Ureter (tissue), 1 donor: Measurements from ENCODE around the gene MCCC2. TPM values are rescaled to one million over a fixed set of nuclear protein-coding genes. Genes with fewer than 3 reads are reported as not detected.
"Not testable (repeated sequence)": the region's sequence is repeated elsewhere in the genome, so short reads cannot be mapped to it uniquely, and the experiment has no call there.

Experiments
- DNase-seq: peaks from one replicate; pipeline ENCODE4 v3.0.0-alpha.2; 2020; ENCODE audit warnings: low spot score
- total RNA-seq: library from RNA; stranded (reverse); gene quantifications from one replicate; pipeline ENCODE4 v1.2.4, GENCODE V29; 2023
- donor health status: DM: yes; HTN: yes; CAD: no.

Gene MCCC2
- total RNA-seq, 1 donor from 2014 or later: 126 TPM

- DNase-seq: no peak
These were observed 75.2 kb downstream of the MCCC2 start for GRCh38 chr5:71662381-71662780.

- DNase-seq: no peak
These were observed 76.2 kb downstream of the MCCC2 start for GRCh38 chr5:71663191-71663969.

GRCh38 chr5:71664615-71665014 lies 77.5 kb downstream of the MCCC2 start:
- DNase-seq: not testable (repeated sequence)

GRCh38 chr5:71666321-71666720 lies 79.2 kb downstream of the MCCC2 start:
- no peak for DNase-seq

- DNase-seq: no peak
These were observed 90.8 kb downstream of the MCCC2 start for GRCh38 chr5:71677977-71678376.

- no peak for DNase-seq
These were observed 92.6 kb downstream of the MCCC2 start for GRCh38 chr5:71679714-71680113.

GRCh38 chr5:71680510-71680909 lies 93.4 kb downstream of the MCCC2 start:
- no peak for DNase-seq

GRCh38 chr5:71681296-71681695 lies 94.2 kb downstream of the MCCC2 start:
- DNase-seq: no peak

- DNase-seq: no peak
These were observed 97.2 kb downstream of the MCCC2 start for GRCh38 chr5:71684309-71684708.

- no peak for DNase-seq
These were observed 106.8 kb downstream of the MCCC2 start for GRCh38 chr5:71693828-71694427.

GRCh38 chr5:71695071-71695470 lies 107.9 kb downstream of the MCCC2 start:
- no peak for DNase-seq

GRCh38 chr5:71695595-71695994 lies 108.5 kb downstream of the MCCC2 start:
- no peak for DNase-seq

GRCh38 chr5:71697967-71698366 lies 110.8 kb downstream of the MCCC2 start:
- DNase-seq: no peak

- DNase-seq: no peak
These were observed 112.1 kb downstream of the MCCC2 start for GRCh38 chr5:71699233-71699632.

- no peak for DNase-seq
These were observed 112.6 kb downstream of the MCCC2 start for GRCh38 chr5:71699751-71700150.

GRCh38 chr5:71700803-71701202 lies 113.7 kb downstream of the MCCC2 start:
- no peak for DNase-seq

GRCh38 chr5:71701407-71701806 lies 114.3 kb downstream of the MCCC2 start:
- no peak for DNase-seq

GRCh38 chr5:71703941-71704340 lies 116.8 kb downstream of the MCCC2 start:
- no peak for DNase-seq

GRCh38 chr5:71705421-71705820 lies 118.3 kb downstream of the MCCC2 start:
- no peak for DNase-seq

GRCh38 chr5:71706906-71707305 lies 119.8 kb downstream of the MCCC2 start:
- no peak for DNase-seq
